Testis (tissue), 2 donors: Measurements from ENCODE around the gene EXOSC10.

Source experiments
- POLR2A ChIP-seq: fragments of 450-650 bp; IDR thresholded peaks from one replicate; pipeline ENCODE4 v1.6.1; 2017; ENCODE audit warnings: antibody characterized with exemption, mild to moderate bottlenecking, moderate library complexity
- TF ChIP-seq, protein P1 (sequence below), 3 experiments: fragments of 450-650 bp in 2 of 3; fragments of 200-600 bp in 1 of 3; sonication (generic) in 1 of 3; IDR thresholded peaks; one replicate each; pipeline ENCODE4 v1.5.1; 2016 to 2019; ENCODE audit warnings: antibody characterized with exemption in 3 of 3, mild to moderate bottlenecking in 2 of 3, moderate library complexity in 1 of 3

DNA sequence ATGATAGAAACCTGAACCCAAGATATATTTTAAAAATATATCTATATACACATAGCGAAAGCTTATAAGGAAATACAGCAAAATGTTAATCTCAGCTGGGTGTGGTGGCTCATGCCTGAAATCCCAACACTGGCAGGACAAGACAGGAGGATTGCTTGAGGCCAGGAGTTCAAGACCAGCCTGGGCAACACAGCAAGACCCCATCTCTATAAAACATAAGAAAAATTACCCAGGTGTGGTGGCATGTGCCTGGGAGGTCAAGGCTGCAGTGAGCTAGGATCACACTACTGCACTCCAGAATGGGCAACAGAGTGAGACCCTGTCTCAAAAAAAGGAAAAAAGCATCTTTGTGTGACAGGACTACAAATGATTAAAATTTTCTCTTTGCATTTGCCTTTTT, 33.9 kb downstream of the EXOSC10 start:
- TF ChIP-seq, protein P1, sequence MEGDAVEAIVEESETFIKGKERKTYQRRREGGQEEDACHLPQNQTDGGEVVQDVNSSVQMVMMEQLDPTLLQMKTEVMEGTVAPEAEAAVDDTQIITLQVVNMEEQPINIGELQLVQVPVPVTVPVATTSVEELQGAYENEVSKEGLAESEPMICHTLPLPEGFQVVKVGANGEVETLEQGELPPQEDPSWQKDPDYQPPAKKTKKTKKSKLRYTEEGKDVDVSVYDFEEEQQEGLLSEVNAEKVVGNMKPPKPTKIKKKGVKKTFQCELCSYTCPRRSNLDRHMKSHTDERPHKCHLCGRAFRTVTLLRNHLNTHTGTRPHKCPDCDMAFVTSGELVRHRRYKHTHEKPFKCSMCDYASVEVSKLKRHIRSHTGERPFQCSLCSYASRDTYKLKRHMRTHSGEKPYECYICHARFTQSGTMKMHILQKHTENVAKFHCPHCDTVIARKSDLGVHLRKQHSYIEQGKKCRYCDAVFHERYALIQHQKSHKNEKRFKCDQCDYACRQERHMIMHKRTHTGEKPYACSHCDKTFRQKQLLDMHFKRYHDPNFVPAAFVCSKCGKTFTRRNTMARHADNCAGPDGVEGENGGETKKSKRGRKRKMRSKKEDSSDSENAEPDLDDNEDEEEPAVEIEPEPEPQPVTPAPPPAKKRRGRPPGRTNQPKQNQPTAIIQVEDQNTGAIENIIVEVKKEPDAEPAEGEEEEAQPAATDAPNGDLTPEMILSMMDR (IDR thresholded peaks at IDR 0.05): no peak
- no peak for TF ChIP-seq POLR2A
